ENCODE data around the gene WWC2. TPM values are rescaled to one million over a fixed set of nuclear protein-coding genes. Genes with fewer than 3 reads are reported as not detected.

WWC2 gene
- polyA plus RNA-seq, 1 experiment = 32.0 TPM

GRCh38 chr4:183124228-183124627, 25.2 kb downstream of the WWC2 start:
- CTCF ChIA-PET = no interaction called here

GRCh38 chr4:183124865-183125264, 25.8 kb downstream of the WWC2 start:
- DNase-seq (ENCODE audit: low read depth) = no peak
- Histone ChIP-seq H3K4me3 (ENCODE audit: low read depth, low read length) (no peak overlapping the region), H3K36me3 (ENCODE audit: control insufficient read depth, insufficient read depth, low read length) (no peaks in the 10 kb centered on the region), H3K27me3 (ENCODE audit: control insufficient read depth, insufficient read depth, low read length) (no peaks in the 10 kb centered on the region)
- POLR2A ChIA-PET = interaction anchor here (0.6 kb wide), 1 partner anchor 33 kb away, joined by 12 read pairs; no protein-coding TSS in a partner anchor
- no peak for TF ChIP-seq CTCF (IDR thresholded peaks at IDR 0.05; ENCODE audit: insufficient read depth, low read depth, low read length)
- CTCF ChIA-PET = no interaction called here

More at GRCh38 chr4:183124228-183124627, 25.2 kb downstream of the WWC2 start:
- no peaks in the 10 kb centered on the region for H3K36me3 ChIP-seq (ENCODE audit: control insufficient read depth, insufficient read depth, low read length)
- DNase-seq (ENCODE audit: low read depth) = no peak
- H3K4me3 ChIP-seq (ENCODE audit: low read depth, low read length) = no peak overlapping the region
- POLR2A ChIA-PET = interaction anchor here (0.6 to 0.7 kb wide), 3 partner anchors 25 to 187 kb away, joined by 3 to 12 read pairs (median 9); no protein-coding TSS in a partner anchor
- H3K27me3 ChIP-seq (ENCODE audit: control insufficient read depth, insufficient read depth, low read length) = no peaks in the 10 kb centered on the region
- no peak for TF ChIP-seq CTCF (IDR thresholded peaks at IDR 0.05; ENCODE audit: insufficient read depth, low read depth, low read length)

DNA sequence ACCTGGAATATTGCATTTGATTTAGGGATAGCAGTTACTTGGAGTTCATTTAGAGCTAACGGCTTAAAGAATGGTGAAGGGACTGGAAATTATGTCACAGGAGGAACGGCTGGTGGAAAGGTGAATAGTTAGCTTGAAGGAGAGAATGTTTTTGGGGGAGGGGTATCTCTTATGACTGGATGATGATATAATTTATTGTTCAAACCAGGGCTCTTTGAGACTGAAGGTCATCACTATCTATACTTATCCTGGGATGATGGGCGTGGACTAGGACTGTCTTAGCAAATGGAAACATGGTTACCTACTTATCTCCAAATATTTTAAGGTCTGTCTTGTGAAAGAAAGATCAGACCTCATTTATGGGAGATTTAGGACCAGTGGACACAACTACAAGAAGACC, 30.1 kb downstream of the WWC2 start:
- no peaks in the 10 kb centered on the region for H3K27me3 ChIP-seq (ENCODE audit: control insufficient read depth, insufficient read depth, low read length)
- ChIA-PET POLR2A (interaction anchor here (0.7 kb wide), 1 partner anchor 835 kb away, joined by 3 read pairs; no protein-coding TSS in a partner anchor), CTCF (interaction anchor here (0.9 to 1.3 kb wide), 2 partner anchors 10 kb away, joined by 3 read pairs; no protein-coding TSS in a partner anchor)
- H3K4me3 ChIP-seq (ENCODE audit: low read depth, low read length) = no peak overlapping the region
- no peaks in the 10 kb centered on the region for H3K36me3 ChIP-seq (ENCODE audit: control insufficient read depth, insufficient read depth, low read length)
- no peak for TF ChIP-seq CTCF (IDR thresholded peaks at IDR 0.05; ENCODE audit: insufficient read depth, low read depth, low read length)
- DNase-seq (ENCODE audit: low read depth) = no peak

GRCh38 chr4:183129675-183130074, 30.6 kb downstream of the WWC2 start:
- CTCF ChIA-PET = interaction anchor here (0.9 to 1.3 kb wide), 2 partner anchors 9 to 11 kb away, joined by 3 read pairs; no protein-coding TSS in a partner anchor
- Histone ChIP-seq H3K27me3 (ENCODE audit: control insufficient read depth, insufficient read depth, low read length) (no peaks in the 10 kb centered on the region), H3K36me3 (ENCODE audit: control insufficient read depth, insufficient read depth, low read length) (no peaks in the 10 kb centered on the region), H3K4me3 (ENCODE audit: low read depth, low read length) (no peak overlapping the region)
- no peak for TF ChIP-seq CTCF (IDR thresholded peaks at IDR 0.05; ENCODE audit: insufficient read depth, low read depth, low read length)
- no peak for DNase-seq (ENCODE audit: low read depth)
- POLR2A ChIA-PET = no interaction called here

DNA sequence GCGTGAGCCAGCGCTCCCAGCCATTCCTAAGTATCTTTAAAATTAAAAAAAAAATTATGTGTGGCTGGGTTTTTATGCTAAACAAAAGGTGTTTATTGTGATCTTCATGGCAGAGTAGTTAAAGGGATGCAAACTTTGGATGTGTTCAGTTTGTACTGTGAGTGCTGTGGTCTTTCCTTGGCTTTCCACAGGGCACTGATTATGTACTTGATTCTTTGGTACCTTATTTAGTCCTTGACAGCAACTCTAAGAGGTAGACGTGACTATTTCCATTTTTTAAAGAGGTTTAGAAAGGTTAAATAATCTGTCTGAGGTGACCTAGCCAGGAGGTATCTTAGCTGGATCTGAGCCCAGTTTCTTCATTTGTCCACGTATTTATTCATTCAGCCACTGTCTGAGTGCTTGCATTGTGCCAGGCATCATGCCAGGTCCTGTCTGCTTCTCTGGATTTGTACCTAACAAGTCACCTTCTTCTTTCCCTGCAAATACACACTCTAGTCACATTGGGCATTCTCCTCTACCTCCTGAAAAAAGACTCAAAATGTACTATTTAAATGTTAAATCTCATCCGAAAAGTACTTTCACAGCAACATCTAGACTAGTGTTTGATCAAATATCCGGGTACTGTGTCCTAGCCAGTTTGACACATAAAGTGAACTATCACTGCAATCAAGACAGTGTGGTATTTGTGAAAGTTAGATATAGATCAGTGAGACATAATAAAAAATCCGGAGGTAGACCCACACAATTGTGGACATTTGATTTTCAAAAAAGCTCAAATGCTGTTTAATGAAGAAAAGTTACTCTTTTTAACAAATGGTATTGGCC, 31.5 kb downstream of the WWC2 start:
- Histone ChIP-seq H3K4me3 (ENCODE audit: low read depth, low read length) (no peak overlapping the region), H3K27me3 (ENCODE audit: control insufficient read depth, insufficient read depth, low read length) (no peaks in the 10 kb centered on the region), H3K36me3 (ENCODE audit: control insufficient read depth, insufficient read depth, low read length) (no peaks in the 10 kb centered on the region)
- POLR2A ChIA-PET = no interaction called here
- CTCF ChIA-PET = interaction anchor here (0.7 kb wide), 1 partner anchor 60 kb away, joined by 3 read pairs; no protein-coding TSS in a partner anchor
- no peak for TF ChIP-seq CTCF (IDR thresholded peaks at IDR 0.05; ENCODE audit: insufficient read depth, low read depth, low read length)
- no peak for DNase-seq (ENCODE audit: low read depth)

Measured in BJ (cell line).